Fibroblast of villous mesenchyme (primary cell): ENCODE measurements around the gene GON4L. TPM values are rescaled to one million over a fixed set of nuclear protein-coding genes. Genes with fewer than 3 reads are reported as not detected.
"Not testable (repeated sequence)": the region's sequence is repeated elsewhere in the genome, so short reads cannot be mapped to it uniquely, and the experiment has no call there.

Experiments
- DNase-seq: peaks from one replicate; pipeline ENCODE4 v3.0.0-alpha.2; 2010; ENCODE audit warnings: low read depth
- H3K4me3 ChIP-seq: 2 replicates; pipeline ENCODE4 v1.5.1; 2011; ENCODE audit warnings: low read depth, mild to moderate bottlenecking, low read length
- CTCF ChIP-seq: IDR thresholded peaks from 2 replicates; pipeline ENCODE4 v1.5.1; 2012; ENCODE audit warnings: low read depth, mild to moderate bottlenecking, low read length; ENCODE audit not compliant: insufficient read depth
- total RNA-seq: library from RNA; depleted of rRNA; stranded (reverse); fragments of >200 nt; gene quantifications from 2 replicates; pipeline ENCODE4 v1.2.3, GENCODE V29; 2012

GON4L gene
- total RNA-seq, 1 donor: 42.7 TPM

- TF ChIP-seq CTCF: no peak
- H3K4me3 ChIP-seq: no peak overlapping the region
- DNase-seq: no peak
Observed at GRCh38 chr1:155715777-155716176, 141.2 kb downstream of the GON4L start.

GRCh38 chr1:155715056-155715455 lies 142.0 kb downstream of the GON4L start:
- H3K4me3 ChIP-seq, DNase-seq: not testable (repeated sequence)

GRCh38 chr1:155713075-155713474 lies 143.9 kb downstream of the GON4L start:
- no peak for DNase-seq
- no peak for TF ChIP-seq CTCF
- no peak overlapping the region for H3K4me3 ChIP-seq

GRCh38 chr1:155712636-155713035 lies 144.4 kb downstream of the GON4L start:
- TF ChIP-seq CTCF: peak; percentile 21
- DNase-seq, H3K4me3 ChIP-seq: not testable (repeated sequence)

GRCh38 chr1:155711457-155711856 lies 145.6 kb downstream of the GON4L start:
- not testable (repeated sequence) for DNase-seq, H3K4me3 ChIP-seq

- no peak for TF ChIP-seq CTCF
- no peak for DNase-seq
- no peak overlapping the region for H3K4me3 ChIP-seq
Observed at GRCh38 chr1:155709391-155709790, 147.6 kb downstream of the GON4L start.

GRCh38 chr1:155706139-155706538 lies 150.9 kb downstream of the GON4L start:
- peak; percentile 40 for DNase-seq
- no peak overlapping the region for H3K4me3 ChIP-seq
- no peak for TF ChIP-seq CTCF

- not testable (repeated sequence) for H3K4me3 ChIP-seq
Observed at GRCh38 chr1:155704414-155704813, 152.6 kb downstream of the GON4L start.

GRCh38 chr1:155703216-155703615 lies 153.8 kb downstream of the GON4L start:
- TF ChIP-seq CTCF: no peak
- no peak for DNase-seq
- H3K4me3 ChIP-seq: no peak overlapping the region

More at GRCh38 chr1:155704414-155704813, 152.6 kb downstream of the GON4L start:
- DNase-seq: not testable (repeated sequence)

GRCh38 chr1:155701675-155702074 lies 155.3 kb downstream of the GON4L start:
- not testable (repeated sequence) for DNase-seq, H3K4me3 ChIP-seq
